Left lobe of liver (tissue), 2 donors: ENCODE measurements around the gene FBXO5. TPM values are rescaled to one million over a fixed set of nuclear protein-coding genes. Genes with fewer than 3 reads are reported as not detected.
"Not testable (repeated sequence)": the region's sequence is repeated elsewhere in the genome, so short reads cannot be mapped to it uniquely, and the experiment has no call there.

Experiments used
- ATAC-seq: fragments of 200-7000 bp; cut with Tn5 transposase; one replicate; pipeline ENCODE4 v1.9.1; 2020; ENCODE audit warnings: mild to moderate bottlenecking, moderate library complexity
- DNase-seq: peaks from one replicate; pipeline ENCODE4 v3.0.0-alpha.2; 2020; ENCODE audit warnings: low spot score
- total RNA-seq: library from RNA; stranded (reverse); gene quantifications from one replicate; pipeline ENCODE4 v1.2.1, GENCODE V29; 2021
- donor health status: DM: no; HTN: no; CAD: no; lungs with moderate emphysema.
- donor health status: DM: no; HTN: yes; CAD: no.

Gene FBXO5, protein sequence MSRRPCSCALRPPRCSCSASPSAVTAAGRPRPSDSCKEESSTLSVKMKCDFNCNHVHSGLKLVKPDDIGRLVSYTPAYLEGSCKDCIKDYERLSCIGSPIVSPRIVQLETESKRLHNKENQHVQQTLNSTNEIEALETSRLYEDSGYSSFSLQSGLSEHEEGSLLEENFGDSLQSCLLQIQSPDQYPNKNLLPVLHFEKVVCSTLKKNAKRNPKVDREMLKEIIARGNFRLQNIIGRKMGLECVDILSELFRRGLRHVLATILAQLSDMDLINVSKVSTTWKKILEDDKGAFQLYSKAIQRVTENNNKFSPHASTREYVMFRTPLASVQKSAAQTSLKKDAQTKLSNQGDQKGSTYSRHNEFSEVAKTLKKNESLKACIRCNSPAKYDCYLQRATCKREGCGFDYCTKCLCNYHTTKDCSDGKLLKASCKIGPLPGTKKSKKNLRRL
- total RNA-seq, result 1.4 TPM

DNA sequence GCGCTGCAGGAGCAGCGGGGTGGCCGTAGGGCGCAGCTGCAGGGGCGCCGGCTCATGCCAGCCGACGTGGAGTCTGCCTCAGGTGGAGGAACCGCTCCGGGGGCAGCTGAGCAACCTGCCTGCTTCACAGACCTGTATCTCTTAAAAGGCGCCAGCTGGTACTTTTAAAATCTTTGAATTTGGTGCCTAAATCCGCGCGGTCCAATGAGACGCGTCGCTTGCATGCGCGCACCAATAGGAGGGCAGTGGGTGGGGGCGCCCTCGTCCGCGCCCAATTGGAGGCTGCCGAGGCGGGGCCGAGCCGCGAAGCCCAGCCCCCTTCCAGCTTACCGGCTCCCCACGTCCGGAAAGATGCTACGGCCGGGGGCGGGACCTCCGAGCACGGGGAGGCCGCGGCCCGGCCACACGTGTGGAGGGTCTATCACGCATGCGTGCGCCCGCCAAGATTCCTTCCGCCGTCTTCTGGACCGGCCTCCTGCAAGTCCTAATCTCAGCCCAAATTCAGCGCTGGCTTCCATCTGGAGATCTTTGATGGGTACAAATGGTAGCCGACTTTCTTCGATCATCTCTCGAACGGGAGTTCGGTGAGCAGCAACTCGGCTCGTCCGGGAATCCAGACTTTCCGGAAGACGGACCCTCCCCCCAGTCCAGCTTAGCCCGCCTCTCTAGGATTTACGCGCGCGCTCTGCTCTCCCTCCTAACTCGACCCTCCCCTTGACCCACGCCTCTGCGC lies at the start of gene FBXO5:
FBXO5 (minus strand) TSS at position 138 of the 733 bp plus-strand sequence; CDS start at position 56, 82 bp downstream.
- ATAC-seq, result peak; percentile 96
- DNase-seq, result peak; percentile 98

DNA sequence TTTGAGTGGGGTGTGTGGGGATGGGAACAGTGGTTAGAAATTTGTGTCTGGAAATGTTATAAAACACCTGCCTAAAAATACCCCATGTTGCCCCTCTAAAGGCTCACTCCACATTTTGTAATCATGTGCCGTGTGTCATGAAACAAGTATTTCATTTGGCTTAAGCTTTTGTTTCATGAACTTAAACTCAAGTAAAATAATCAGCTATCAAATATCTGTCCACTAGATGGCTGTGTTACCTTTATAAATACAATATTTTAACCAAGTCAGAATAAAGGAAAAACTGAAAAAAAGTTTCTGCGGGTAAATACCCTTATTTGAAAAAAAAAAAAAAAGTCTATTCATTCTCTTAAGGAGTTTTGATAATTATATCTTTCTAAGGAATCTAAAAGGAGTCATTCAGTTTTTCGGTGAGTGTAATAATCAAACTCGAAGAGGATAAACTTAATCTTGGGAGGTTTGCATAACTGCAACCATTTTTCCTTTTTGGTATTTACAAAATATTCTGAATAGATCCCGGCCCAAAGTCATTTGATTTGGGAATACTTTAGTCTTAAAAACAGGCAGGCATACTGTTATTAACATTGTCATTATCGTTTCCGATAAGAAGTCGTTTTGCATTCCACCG lies 49.5 kb upstream of the FBXO5 start:
- ATAC-seq, result peak; percentile 57
- no peak for DNase-seq

DNA sequence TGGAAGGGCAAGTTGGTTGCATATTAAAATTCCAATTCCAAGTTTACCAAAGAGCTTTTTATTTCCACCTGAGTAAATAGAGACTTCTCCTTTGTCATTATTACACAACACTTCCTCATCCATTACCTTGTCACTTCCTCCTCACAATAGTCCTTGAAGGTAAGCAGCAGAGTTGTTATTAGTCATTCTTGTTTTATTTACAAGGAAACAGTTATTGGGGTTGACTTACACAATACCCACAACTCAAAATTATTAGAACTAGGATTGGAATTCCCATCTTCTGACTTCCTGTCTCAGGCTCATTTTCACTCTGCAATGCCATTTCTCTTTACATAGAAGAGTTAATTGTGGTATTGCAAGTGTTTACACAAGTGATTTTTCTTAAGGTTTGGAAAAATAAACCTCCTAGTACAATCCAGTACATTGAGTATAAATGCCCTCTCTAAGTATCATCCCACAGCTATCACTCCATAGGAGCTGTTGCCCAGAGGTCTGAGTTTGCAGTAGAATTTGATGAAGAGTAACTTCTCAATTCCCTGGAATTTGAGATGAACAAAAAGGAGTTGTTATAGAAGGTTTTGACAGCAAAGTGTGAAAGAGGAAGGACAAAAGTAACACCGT lies 48.6 kb upstream of the FBXO5 start:
- ATAC-seq (no peak), DNase-seq (no peak)

DNA sequence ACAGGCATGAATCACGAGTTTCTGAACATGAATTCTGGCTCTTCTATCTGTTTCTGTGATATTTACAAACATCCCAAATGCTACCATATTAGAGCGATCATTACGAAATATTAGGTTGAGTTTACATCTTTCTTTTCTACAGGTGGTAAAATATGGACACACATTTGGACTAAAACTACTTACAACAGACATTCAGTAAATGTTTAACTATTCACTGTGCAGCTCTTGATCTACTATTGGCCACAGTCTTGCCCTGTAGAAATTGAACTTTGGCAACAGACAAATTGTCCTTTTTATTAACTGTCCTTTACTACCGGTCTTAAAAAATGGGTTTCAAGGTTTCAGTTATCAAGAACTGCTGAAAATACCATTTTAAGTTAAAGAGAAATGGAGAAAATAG lies 46.1 kb upstream of the FBXO5 start:
- ATAC-seq (peak; percentile 82), DNase-seq (no peak)

DNA sequence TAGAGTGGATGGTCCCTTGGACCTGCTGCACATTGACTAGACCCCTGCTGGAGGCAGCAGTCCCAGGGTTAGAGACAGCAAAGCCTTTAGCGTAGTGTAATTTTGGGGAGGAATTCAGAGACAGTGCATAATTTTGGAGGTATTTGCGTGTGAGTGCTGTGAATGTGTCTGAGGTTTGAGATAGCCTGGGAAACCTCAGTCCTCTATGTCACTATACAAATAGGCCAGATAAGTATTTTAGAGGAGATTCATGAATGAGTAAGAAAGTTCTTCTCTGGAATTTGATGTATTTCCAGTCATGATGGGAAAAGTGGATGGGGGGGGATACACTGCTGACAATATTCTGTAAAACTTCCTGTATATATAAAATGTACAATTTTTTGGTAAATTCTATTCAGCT lies 45.4 kb upstream of the FBXO5 start:
- DNase-seq (no peak), ATAC-seq (no peak)

DNA sequence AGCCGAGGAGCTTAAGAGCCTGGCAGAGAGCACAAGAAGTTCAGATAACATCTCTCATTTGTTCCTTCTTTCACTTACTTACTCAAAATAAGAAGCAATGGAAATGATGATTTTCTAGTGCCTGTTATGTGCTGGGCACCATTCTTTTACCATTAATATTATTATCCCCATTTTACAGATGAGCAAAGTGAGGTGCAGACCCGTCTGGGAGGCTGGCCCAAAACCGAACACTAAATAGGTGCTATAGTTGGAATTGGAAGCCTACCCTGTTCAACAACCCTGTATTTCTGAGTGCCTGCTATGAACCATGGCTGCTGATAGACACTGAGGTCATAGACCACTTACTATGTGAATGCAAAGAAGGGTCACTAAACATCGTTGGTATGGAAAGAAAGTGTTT lies 44.6 kb upstream of the FBXO5 start:
- ATAC-seq, result no peak
- no peak for DNase-seq

DNA sequence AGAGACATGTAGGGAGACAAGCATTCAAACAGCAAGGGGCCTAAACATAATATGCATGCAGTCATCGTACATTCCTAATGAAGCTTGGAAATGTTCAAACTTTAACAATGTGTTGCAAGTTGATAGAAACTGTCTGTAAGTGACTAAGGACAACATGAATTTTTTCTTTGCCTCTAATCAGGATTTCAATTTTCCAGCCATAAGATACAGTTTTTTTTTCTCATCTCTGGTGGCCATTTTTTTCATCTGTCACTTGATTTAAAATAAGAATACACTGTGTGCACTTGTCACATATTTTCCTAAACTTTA lies 41.8 kb upstream of the FBXO5 start:
- ATAC-seq, result no peak

DNA sequence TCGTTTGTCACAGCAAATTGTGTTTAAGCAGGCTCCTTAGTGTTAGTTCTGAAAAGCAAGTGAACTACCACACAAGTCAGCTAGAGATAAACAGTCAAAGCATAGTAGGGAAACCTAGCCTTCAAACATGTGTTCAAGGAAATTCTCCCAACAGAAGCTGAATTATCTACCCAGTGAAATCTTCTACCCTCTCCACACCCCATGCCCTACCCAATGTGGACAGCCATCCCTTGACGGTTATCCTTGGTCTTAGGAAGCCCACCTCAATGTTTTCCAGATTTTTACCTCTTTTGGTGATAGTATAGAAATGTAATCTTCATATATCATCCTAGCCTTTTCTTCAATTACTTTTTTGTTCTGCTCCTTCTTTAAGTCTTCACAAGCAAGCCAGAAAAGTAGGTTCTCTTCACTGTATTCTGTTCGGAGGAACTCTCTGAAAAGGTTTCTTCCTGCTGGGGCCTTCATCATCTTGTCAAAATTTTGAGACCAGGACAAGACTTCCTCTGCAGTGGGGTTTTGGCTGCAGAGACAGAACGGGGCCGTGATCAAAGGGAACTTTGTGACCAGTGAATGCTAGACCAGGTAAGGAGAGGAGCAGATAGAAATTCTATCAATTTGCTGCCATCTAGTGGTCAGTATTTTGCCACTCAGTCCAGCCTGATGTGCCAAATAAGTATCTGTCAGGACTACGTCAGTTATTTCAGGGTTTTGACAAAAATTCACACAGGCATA lies 41.3 kb upstream of the FBXO5 start:
- peak; percentile 96 for ATAC-seq
- no peak for DNase-seq

More for the DNA sequence above, 41.8 kb upstream of the FBXO5 start:
- no peak for DNase-seq

DNA sequence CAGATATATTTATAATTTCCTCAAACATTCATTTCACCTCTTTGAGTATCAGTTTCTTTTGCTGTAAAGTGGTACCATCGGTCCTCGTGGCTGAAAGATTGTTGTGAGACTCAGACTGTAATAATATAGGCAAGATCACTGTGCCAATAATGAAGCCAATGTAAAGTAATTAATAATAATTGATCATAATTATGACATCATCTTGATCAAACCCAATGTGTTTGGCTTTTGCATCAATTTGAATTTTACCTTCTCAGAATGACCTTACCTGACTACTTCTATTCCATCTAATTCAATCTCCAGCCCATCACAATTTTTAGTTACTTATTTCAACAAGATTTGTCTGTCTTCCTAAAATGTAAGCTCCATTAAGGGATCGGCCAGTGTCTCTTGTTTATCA lies 35.5 kb upstream of the FBXO5 start:
- DNase-seq, result no peak
- no peak for ATAC-seq

DNA sequence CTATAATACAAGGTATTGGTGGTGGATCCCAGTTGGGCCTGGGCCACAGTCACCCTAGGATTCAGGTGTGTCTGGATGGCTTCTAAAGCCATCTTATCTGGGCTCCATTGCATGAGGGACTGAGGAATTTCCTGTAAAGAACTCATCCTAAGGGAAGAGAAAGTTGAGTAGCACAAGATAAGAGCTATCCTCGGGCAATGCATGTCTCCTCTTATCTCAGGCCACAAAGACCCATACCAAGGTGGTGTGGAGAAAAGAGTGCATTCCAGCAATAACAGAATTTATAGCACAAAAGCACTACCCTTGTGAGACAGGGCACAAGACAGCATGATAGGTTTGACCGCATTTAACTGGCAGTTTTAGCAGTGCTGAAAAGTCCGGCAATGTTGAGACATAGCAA lies 34.0 kb upstream of the FBXO5 start:
- ATAC-seq (no peak), DNase-seq (no peak)

DNA sequence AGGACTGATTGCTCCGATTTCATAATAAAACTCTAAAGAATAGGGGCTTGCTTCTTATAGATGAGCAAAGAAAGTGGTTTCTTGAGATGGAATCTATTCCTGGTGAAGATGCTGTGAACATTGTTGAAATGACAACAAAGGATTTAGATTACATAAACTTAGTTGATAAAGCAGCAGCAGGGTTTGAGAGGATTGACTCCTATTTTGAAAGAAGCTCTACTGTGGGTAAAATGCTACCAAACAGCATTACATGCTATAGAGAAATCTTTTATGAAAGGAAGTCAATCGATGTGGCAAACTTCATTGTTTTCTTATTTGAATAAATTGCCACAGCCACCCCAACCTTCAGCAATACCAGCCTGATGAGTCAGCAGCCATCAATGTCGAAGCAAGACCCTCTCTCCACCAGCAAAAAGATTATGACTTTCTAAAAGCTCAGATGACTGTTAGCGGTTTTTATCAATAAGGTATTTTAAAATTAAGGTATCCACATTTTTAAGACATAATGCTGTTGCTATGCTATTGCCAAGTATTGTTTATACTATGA lies 32.3 kb upstream of the FBXO5 start:
- DNase-seq, result no peak

DNA sequence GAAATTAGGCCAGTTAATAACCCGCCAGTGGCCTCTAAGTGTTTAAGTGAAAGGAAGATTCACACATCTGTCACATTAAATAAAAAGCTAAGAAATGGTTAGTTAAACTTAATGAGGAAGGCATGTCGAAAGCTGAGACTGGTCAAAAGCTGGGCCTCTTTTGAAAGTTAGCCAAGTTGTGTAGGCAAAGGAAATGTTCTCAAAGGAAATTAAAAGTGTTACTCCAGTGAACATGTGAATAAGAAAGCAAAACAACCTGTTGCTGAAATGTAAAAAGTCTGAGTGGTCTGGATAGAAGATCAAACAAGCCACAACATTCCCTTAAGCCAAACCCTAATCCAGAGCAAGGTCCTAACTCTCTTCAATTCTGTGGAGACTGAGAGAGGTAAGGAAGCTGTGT lies 30.6 kb upstream of the FBXO5 start:
- ATAC-seq (no peak), DNase-seq (no peak)

More for the DNA sequence above, 32.3 kb upstream of the FBXO5 start:
- no peak for ATAC-seq

DNA sequence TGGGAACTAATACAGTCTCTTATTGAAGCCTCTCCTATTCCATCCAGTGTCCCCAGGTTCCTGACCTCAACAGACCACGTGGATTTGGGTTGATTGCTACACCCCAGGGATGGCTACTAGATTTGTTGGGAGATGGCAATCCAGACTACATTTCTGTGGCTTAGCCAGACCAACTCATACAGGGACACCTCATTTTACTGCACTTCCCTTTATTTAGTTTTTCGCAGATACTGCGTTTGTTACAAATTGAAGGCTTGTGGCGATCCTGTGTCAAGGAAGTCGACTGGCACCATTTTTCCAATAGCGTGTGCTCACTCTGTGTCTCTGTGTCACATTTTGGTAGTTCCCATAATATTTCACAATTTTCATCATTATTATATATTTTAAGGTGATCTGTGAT lies 30.0 kb upstream of the FBXO5 start:
- no peak for ATAC-seq
- DNase-seq, result no peak

DNA sequence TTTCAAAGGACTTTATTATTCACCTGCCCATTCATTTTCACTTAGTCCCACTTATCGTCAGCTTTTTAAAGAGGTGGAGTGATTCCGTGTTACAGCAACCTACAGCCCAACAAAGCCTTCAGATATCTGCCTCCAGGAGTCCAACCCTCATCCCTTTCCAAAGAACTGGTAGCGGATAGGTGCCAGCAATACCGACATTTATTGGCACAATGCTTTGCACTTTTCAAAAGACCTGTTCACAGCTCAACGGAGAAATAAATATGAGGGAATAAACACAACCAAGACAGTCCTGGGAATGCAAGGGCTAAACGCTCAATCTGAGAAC lies 20.5 kb upstream of the FBXO5 start:
- peak; percentile 4 for ATAC-seq

DNA sequence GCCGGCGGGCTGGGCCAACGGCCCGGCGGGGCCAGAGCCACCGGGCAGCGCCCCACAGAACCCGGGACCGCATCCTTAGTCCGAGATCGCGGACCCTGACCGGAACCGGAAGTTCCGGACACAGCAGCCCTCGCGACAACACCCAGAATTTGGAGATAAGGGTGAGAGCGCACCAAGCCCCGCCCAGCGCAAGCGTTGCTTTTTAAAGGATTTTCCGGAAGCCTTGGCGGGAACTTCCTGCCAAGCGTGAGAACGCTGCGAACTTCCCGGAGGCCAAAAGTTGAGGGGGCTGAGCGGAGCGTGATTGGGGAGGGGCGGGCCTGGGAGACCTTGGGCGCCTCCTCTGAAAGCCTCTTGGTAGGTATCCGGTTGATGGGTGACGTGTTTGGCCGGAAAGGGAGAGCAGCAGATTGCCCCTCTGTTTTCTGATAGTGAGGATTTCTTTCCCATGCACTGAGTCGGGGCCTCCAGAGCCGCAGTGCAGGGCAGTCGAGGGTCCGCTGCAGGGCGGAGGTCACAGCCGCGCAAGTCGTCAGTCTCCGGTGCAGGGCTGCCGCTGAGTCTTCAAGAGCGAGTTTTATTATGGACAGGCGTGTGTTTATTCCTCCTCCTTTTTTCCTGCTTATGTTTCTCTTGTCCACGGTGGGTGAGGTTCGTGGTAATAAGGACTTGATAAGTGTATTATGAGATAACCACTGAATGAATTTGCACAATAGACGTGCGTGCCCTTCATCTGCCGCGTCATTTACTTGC lies 19.9 kb upstream of the FBXO5 start, which contains the start of gene MTRF1L:
MTRF1L (minus strand) TSS at position 97 of the 753 bp plus-strand sequence; CDS start at position 73, 24 bp downstream.
- peak; percentile 95 for DNase-seq
- peak; percentile 98 for ATAC-seq

More for the DNA sequence above, 20.5 kb upstream of the FBXO5 start:
- DNase-seq, result no peak

DNA sequence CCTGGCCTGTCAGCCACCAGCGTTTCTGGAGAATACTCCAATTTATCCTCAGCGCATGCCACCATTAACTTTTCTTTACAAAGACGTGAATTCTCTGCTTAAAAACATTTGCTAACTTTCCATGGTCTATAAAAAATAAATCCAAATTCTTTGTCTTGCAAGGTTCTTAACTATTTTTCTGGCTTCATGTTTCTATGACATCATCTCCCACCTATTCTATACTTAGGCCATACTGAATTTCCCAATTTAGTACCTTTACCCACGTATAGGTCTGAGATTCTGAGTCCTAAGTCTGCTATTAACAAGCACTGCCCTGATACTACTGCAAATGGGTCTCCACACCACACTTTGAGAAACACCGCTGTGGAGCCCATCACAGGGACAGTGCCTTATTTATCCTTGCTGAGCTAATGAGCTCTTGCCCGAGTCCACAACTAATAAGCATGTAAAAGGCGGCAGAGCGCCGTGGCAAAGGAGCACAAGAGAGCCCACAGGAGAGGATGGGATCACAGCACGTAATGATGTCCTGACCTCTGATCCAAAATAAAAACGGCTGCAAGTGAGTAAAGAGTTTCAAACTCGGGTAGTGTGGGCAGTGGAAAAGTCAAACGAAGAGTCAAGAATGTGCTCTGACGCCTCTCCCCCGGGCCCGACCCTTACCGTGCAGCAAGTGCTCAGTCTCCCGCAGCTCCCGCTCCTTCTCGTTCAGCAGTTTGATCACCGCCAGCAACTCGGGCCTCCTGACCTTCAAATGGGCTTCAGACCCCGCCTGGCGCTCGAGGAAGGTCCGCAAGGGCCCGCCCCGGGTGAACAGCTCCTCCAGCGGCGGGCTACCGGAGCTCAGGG lies 19.1 kb upstream of the FBXO5 start:
- no peak for DNase-seq

DNA sequence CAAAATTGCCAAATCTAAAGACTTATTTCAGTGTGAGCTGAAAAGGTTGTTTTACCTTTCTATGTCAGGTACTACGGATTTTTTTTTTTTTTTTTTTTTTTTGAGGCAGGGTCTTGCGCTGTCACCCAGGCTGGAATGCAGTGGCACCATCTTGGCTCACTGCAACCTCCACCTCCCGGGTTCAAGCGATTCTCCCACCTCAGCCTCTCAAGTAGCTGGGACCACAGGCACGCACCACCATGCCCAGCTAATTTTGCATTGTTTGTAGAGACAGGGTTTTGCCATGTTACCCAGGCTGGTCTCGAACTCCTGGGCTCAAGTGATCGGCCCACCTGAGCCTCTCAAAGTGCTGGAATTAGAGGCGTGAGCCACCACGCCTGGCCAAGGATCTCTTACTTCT lies 17.9 kb upstream of the FBXO5 start:
- ATAC-seq, DNase-seq: not testable (repeated sequence)

More for the DNA sequence above, 19.1 kb upstream of the FBXO5 start:
- peak; percentile 17 for ATAC-seq

DNA sequence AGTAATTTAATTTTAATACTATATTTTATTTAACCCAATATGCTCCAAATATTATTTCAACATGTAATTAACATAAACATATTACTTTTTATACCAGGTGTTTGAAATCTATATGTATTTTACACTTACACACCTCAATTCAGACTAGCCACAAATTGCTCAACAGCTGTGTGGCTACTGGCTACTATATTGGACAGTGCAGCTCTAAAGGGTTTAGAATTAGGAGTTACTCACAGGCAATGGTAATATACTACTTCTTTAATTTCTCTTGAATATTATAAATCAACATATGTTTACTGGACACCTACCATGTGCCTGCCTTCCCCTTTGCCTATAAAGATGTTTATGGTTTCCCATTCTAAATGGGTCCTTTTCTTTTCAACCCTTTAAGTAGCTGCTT lies 17.4 kb upstream of the FBXO5 start:
- no peak for DNase-seq
- ATAC-seq, result no peak

DNA sequence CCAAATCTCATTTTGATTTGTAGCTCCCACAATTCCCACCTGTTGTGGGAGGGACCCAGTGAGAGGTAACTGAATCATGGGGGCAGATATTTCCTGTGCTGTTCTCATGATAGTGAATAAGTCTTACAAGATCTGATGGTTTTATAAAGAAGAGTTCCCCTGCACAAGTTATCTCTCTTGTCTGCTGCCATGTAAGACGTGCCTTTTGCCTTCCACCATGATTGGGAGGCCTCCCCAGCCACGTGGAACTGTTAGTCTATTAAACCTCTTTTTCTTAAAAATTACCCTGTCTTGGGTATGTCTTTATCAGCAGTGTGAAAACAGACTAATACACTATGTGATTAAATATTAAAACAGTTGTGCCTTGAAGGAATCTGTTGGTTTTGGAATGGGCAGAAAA lies 16.7 kb upstream of the FBXO5 start:
- not testable (repeated sequence) for ATAC-seq, DNase-seq
